Measurements from ENCODE around the gene ROR2. TPM values are rescaled to one million over a fixed set of nuclear protein-coding genes. Genes with fewer than 3 reads are reported as not detected.

The ROR2 gene
- total RNA-seq, 1 donor from 2014 or later: 0.74 TPM

GRCh38 chr9:91727972-91728371, 222.1 kb downstream of the ROR2 start:
- H3K9me3 ChIP-seq (replicated peaks): no peaks in the 10 kb centered on the region
- no peaks in the 10 kb centered on the region for H3K27me3 ChIP-seq (ENCODE audit: low read depth)
- TF ChIP-seq CTCF (IDR thresholded peaks at IDR 0.05; ENCODE audit: borderline replicate concordance): no peak
- intact Hi-C loops (cut with micrococcal nuclease): no loop called here
- DNase-seq: no peak
- no peaks in the 10 kb centered on the region for H3K36me3 ChIP-seq
- peak overlapping the region; percentile 76 for H3K27ac ChIP-seq (replicated peaks)
- H3K4me1 ChIP-seq: peaks cover 14% of the 10 kb centered on the region
- H3K4me3 ChIP-seq: no peak overlapping the region

GRCh38 chr9:91727316-91727861, 222.6 kb downstream of the ROR2 start:
- H3K27ac ChIP-seq (replicated peaks): peak overlapping the region; percentile 76
- no peaks in the 10 kb centered on the region for H3K36me3 ChIP-seq

GRCh38 chr9:91726406-91727100, 223.5 kb downstream of the ROR2 start:
- DNase-seq: no peak
- Histone ChIP-seq H3K4me1 (peaks cover 14% of the 10 kb centered on the region), H3K36me3 (no peaks in the 10 kb centered on the region), H3K27ac (replicated peaks) (no peak overlapping the region), H3K27me3 (ENCODE audit: low read depth) (no peaks in the 10 kb centered on the region), H3K4me3 (no peak overlapping the region), H3K9me3 (replicated peaks) (no peaks in the 10 kb centered on the region)
- TF ChIP-seq CTCF (IDR thresholded peaks at IDR 0.05; ENCODE audit: borderline replicate concordance): no peak
- intact Hi-C loops (cut with micrococcal nuclease): no loop called here

More at GRCh38 chr9:91727316-91727861, 222.6 kb downstream of the ROR2 start:
- TF ChIP-seq CTCF (IDR thresholded peaks at IDR 0.05; ENCODE audit: borderline replicate concordance): peak; percentile 78
- Histone ChIP-seq H3K9me3 (replicated peaks) (no peaks in the 10 kb centered on the region), H3K27me3 (ENCODE audit: low read depth) (no peaks in the 10 kb centered on the region), H3K4me3 (no peak overlapping the region), H3K4me1 (peaks cover 14% of the 10 kb centered on the region)
- no peak for DNase-seq
- intact Hi-C loops (cut with micrococcal nuclease): no loop called here

- Histone ChIP-seq H3K9me3 (replicated peaks) (no peaks in the 10 kb centered on the region), H3K4me3 (no peak overlapping the region), H3K4me1 (peaks cover 14% of the 10 kb centered on the region), H3K27ac (replicated peaks) (no peak overlapping the region), H3K27me3 (ENCODE audit: low read depth) (no peaks in the 10 kb centered on the region), H3K36me3 (no peaks in the 10 kb centered on the region)
- DNase-seq: no peak
- TF ChIP-seq CTCF (IDR thresholded peaks at IDR 0.05; ENCODE audit: borderline replicate concordance): no peak
- intact Hi-C loops (cut with micrococcal nuclease): no loop called here
These were observed 224.4 kb downstream of the ROR2 start for GRCh38 chr9:91725651-91726050.

GRCh38 chr9:91724609-91725505, 225.2 kb downstream of the ROR2 start:
- no peak overlapping the region for H3K27ac ChIP-seq (replicated peaks)
- TF ChIP-seq CTCF (IDR thresholded peaks at IDR 0.05; ENCODE audit: borderline replicate concordance): no peak

More at GRCh38 chr9:91724609-91725505, 225.2 kb downstream of the ROR2 start:
- DNase-seq: no peak
- H3K9me3 ChIP-seq (replicated peaks): no peaks in the 10 kb centered on the region
- H3K4me1 ChIP-seq: peaks cover 12% of the 10 kb centered on the region
- no peak overlapping the region for H3K4me3 ChIP-seq
- intact Hi-C loops (cut with micrococcal nuclease): no loop called here
- H3K27me3 ChIP-seq (ENCODE audit: low read depth): no peaks in the 10 kb centered on the region
- no peaks in the 10 kb centered on the region for H3K36me3 ChIP-seq

All from left ventricle myocardium inferior (tissue), 1 donor.